ENCODE results near the gene PPP2R2B.

Gene PPP2R2B

GRCh38 chr5:146852089-146852488 lies 26.5 kb downstream of the PPP2R2B start:
- DNase-seq (ENCODE audit: low read depth): no peak
- TF ChIP-seq, protein P1, sequence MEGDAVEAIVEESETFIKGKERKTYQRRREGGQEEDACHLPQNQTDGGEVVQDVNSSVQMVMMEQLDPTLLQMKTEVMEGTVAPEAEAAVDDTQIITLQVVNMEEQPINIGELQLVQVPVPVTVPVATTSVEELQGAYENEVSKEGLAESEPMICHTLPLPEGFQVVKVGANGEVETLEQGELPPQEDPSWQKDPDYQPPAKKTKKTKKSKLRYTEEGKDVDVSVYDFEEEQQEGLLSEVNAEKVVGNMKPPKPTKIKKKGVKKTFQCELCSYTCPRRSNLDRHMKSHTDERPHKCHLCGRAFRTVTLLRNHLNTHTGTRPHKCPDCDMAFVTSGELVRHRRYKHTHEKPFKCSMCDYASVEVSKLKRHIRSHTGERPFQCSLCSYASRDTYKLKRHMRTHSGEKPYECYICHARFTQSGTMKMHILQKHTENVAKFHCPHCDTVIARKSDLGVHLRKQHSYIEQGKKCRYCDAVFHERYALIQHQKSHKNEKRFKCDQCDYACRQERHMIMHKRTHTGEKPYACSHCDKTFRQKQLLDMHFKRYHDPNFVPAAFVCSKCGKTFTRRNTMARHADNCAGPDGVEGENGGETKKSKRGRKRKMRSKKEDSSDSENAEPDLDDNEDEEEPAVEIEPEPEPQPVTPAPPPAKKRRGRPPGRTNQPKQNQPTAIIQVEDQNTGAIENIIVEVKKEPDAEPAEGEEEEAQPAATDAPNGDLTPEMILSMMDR (conservative IDR thresholded peaks at IDR 0.05; ENCODE audit: low read length): no peak
- no peak overlapping the region for H3K4me3 ChIP-seq (ENCODE audit: low read length)

- no peak overlapping the region for H3K4me3 ChIP-seq (ENCODE audit: low read length)
- TF ChIP-seq, protein P1 (conservative IDR thresholded peaks at IDR 0.05; ENCODE audit: low read length): no peak
- no peak for DNase-seq (ENCODE audit: low read depth)
These were observed 27.4 kb downstream of the PPP2R2B start for GRCh38 chr5:146851133-146851532.

GRCh38 chr5:146849694-146850303 lies 28.8 kb downstream of the PPP2R2B start:
- TF ChIP-seq, protein P1 (conservative IDR thresholded peaks at IDR 0.05; ENCODE audit: low read length): no peak
- H3K4me3 ChIP-seq (ENCODE audit: low read length): no peak overlapping the region
- DNase-seq (ENCODE audit: low read depth): no peak

DNA sequence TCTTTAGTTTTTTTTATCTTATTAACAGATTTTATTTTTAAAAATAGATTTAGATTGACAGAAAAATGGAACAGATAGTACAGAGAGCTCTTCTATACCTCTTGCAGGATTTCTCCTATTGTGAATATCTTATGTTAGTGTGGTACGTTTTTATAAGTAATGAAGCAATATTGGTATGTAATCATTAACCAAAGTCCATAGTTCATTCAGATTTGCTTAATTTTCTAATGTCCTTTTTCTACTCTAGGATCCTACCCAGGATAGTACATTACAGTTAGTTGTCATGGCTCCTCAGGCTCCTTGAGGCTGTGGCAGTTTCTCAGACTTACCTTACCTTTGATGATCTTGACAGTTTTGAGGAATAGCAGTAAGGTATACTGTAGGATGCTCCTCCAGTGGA lies 30.4 kb downstream of the PPP2R2B start:
- no peak for DNase-seq (ENCODE audit: low read depth)
- TF ChIP-seq, protein P1 (conservative IDR thresholded peaks at IDR 0.05; ENCODE audit: low read length): no peak

GRCh38 chr5:146840016-146840415 lies 38.5 kb downstream of the PPP2R2B start:
- TF ChIP-seq, protein P1 (conservative IDR thresholded peaks at IDR 0.05; ENCODE audit: low read length): no peak
- DNase-seq (ENCODE audit: low read depth): no peak
- H3K4me3 ChIP-seq (ENCODE audit: low read length): no peak overlapping the region

More for the DNA sequence above, 30.4 kb downstream of the PPP2R2B start:
- no peak overlapping the region for H3K4me3 ChIP-seq (ENCODE audit: low read length)

DNA sequence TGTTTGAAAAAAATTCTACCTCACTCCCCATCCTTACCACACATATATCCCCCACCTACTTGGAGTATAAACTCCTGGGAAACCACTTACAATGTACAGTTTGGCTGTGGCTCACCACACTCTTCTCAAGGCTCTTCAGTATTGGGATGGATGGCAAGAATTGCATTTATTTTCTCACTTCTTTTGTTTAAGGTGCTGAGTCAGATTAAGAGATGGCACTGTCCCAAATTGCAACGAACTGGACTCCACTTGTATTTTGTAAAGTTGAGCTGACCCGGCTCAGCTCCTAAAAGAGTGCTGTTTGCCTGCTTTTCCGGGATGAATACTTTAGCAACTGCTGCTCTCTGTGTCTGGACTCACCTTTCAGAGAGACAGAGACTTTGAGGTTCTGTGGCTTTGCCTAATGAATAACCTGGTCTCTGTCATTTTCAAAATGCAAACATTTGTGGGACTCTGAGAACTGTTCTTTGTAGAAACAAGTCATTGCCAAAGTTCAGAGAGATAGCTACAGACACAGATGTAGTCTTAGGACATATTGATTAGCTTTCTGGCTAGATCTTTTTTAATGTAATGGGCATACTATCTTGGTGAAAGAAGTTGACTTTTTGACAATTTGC lies 42.2 kb downstream of the PPP2R2B start:
- TF ChIP-seq, protein P1 (conservative IDR thresholded peaks at IDR 0.05; ENCODE audit: low read length): no peak
- no peak for DNase-seq (ENCODE audit: low read depth)
- no peak overlapping the region for H3K4me3 ChIP-seq (ENCODE audit: low read length)

Data from AG10803 (cell line).